K562 (cell line): ENCODE results near the gene SLC43A1. TPM values are rescaled to one million over a fixed set of nuclear protein-coding genes. Genes with fewer than 3 reads are reported as not detected.
A peak's percentile ranks its signal among the peaks of the same experiment; 100 is the strongest.

Source experiments
- ATAC-seq: fragments of 200-7000 bp; cut with Tn5 transposase; 3 replicates; pipeline ENCODE4 v1.9.1; 2020; ENCODE audit warnings: moderate library complexity
- BruUV-seq: library from RNA; stranded (reverse); fragments of 400-500 nt; replicated peaks from 2 replicates; lab custom pipeline; 2021; lab: Mats Ljungman, UMichigan
- CTCF ChIA-PET: fragments of 300-600 bp; formaldehyde crosslinking; extraction: SDS; loops from one replicate; lab custom pipeline; 2021; ENCODE audit warnings: low intra/inter-chr PET ratio; lab: Yijun Ruan, JAX
- POLR2A ChIA-PET: fragments of 300-600, 350-650 bp; sonication (Branson Sonifier 250); formaldehyde crosslinking; extraction: SDS; loops from one replicate; lab custom pipeline; 2021; ENCODE audit warnings: antibody characterized with exemption, inconsistent platforms; lab: Yijun Ruan, JAX
- DNase-seq, 4 experiments: peaks; one replicate each; pipeline versions ENCODE4 v3.0.0 to v3.0.0-alpha.2; 2011 to 2018; ENCODE audit warnings: low spot score in 3 of 4, mixed read lengths in 3 of 4; ENCODE audit errors: extremely low read depth in 1 of 4
- FAIRE-seq: peaks from 2 replicates; lab custom pipeline; 2011; peaks lifted over from hg19 to GRCh38; lab: Jason Lieb, UNC
- H2AFZ ChIP-seq: 2 replicates; pipeline ENCODE4 v1.6.0; 2011; ENCODE audit warnings: low read depth, low read length, control low read depth, inconsistent platforms
- H3K27ac ChIP-seq: fragments of 200-600 bp; 3 replicates; pipeline ENCODE4 v1.8.0; 2011; ENCODE audit warnings: low read depth, mild to moderate bottlenecking, control low read depth, inconsistent platforms, low read length, moderate library complexity, mixed read lengths; ENCODE audit errors: extremely low read depth
- H3K27me3 ChIP-seq, 2 experiments: fragments of 300-600 bp in 1 of 2; 2 replicates in 1 of 2; 3 replicates in 1 of 2; pipeline versions ENCODE4 v1.6.0 to v1.8.0; 2011; ENCODE audit warnings: inconsistent platforms in 2 of 2, low read length in 2 of 2, mild to moderate bottlenecking in 1 of 2, mixed read lengths in 1 of 2, moderate library complexity in 1 of 2; ENCODE audit not compliant: control insufficient read depth in 2 of 2, insufficient read depth in 2 of 2
- H3K36me3 ChIP-seq: fragments of 300-600 bp; 3 replicates; pipeline ENCODE4 v1.8.0; 2011; ENCODE audit warnings: mild to moderate bottlenecking, low read length, inconsistent platforms; ENCODE audit not compliant: control insufficient read depth, insufficient read depth
- H3K4me1 ChIP-seq, 2 experiments: fragments of 200-600 bp in 1 of 2; replicated peaks in 1 of 2; 2 replicates in 1 of 2; 3 replicates in 1 of 2; pipeline versions ENCODE4 v1.5.1 to v1.8.0; 2011; ENCODE audit warnings: inconsistent platforms in 2 of 2, low read length in 2 of 2, mild to moderate bottlenecking in 1 of 2, mixed read lengths in 1 of 2, moderate library complexity in 1 of 2; ENCODE audit not compliant: control insufficient read depth in 2 of 2, insufficient read depth in 2 of 2
- H3K4me2 ChIP-seq: 2 replicates; pipeline ENCODE4 v1.6.1; 2011; ENCODE audit warnings: low read length, control low read depth, inconsistent platforms, mixed read lengths; ENCODE audit not compliant: insufficient read depth
- H3K4me3 ChIP-seq: fragments of 200-600 bp; sonication (generic), shearing (Covaris generic); 2 replicates; pipeline ENCODE4 v1.5.1; 2016; ENCODE audit warnings: control low read depth, inconsistent platforms
- H3K79me2 ChIP-seq: fragments of 200-600 bp; 3 replicates; pipeline ENCODE4 v1.8.0; 2011; ENCODE audit warnings: low read length, inconsistent platforms; ENCODE audit not compliant: control insufficient read depth, insufficient read depth
- H3K9ac ChIP-seq, 2 experiments: 2 replicates each; pipeline versions ENCODE4 v1.6.0 to v1.6.1; 2011; ENCODE audit warnings: low read depth in 2 of 2, low read length in 2 of 2, control low read depth in 1 of 2, inconsistent platforms in 1 of 2, mild to moderate bottlenecking in 1 of 2, mixed read lengths in 1 of 2; ENCODE audit not compliant: insufficient read depth in 1 of 2
- H3K9me1 ChIP-seq: one replicate; pipeline ENCODE4 v1.6.0; 2011; ENCODE audit warnings: inconsistent platforms, mild to moderate bottlenecking, low read length, moderate library complexity; ENCODE audit not compliant: control insufficient read depth, insufficient read depth
- H3K9me3 ChIP-seq: replicated peaks from 2 replicates; pipeline ENCODE4 v1.5.1; 2011; ENCODE audit warnings: low read depth, low read length, inconsistent platforms; ENCODE audit not compliant: control insufficient read depth, insufficient read depth
- H4K20me1 ChIP-seq: replicated peaks from 2 replicates; pipeline ENCODE4 v1.6.1; 2011; ENCODE audit warnings: low read length, inconsistent platforms, mixed read lengths; ENCODE audit not compliant: control insufficient read depth, insufficient read depth
- ESRRA ChIP-seq: fragments of 450-650 bp; IDR thresholded peaks from 2 replicates; pipeline ENCODE4 v1.6.1; 2014; ENCODE audit warnings: low read depth, mild to moderate bottlenecking, moderate library complexity, borderline replicate concordance
- POLR3A ChIP-seq: IDR thresholded peaks from 2 replicates; pipeline ENCODE4 v1.6.1; 2011; ENCODE audit warnings: borderline replicate concordance, mild to moderate bottlenecking, moderate library complexity; ENCODE audit not compliant: insufficient read length, insufficient read depth; ENCODE audit errors: extremely low read depth
- RAD21 ChIP-seq, 2 experiments: fragments of 250-450 bp in 1 of 2; fragments of 450-650 bp in 1 of 2; sonication (Bioruptor Pico) in 1 of 2; formaldehyde crosslinking in 1 of 2; IDR thresholded peaks in 1 of 2; conservative IDR thresholded peaks in 1 of 2; 2 replicates each; pipeline versions ENCODE4 v1.4.0 to v1.8.0; 2020 to 2022; ENCODE audit warnings: mild to moderate bottlenecking in 2 of 2, moderate library complexity in 1 of 2
- ZEB2 ChIP-seq: fragments of 450-650 bp; IDR thresholded peaks from 2 replicates; pipeline ENCODE4 v1.6.1; 2016
- WGBS: fragments of 100-300 bp; shearing (Covaris generic); methylation state at CpG from one replicate; pipeline ENCODE4 v1.1.6; 2016; ENCODE audit warnings: low coverage, mixed read lengths; ENCODE audit not compliant: insufficient coverage; ENCODE audit errors: missing lambda C conversion rate; 5-methylcytosine and 5-hydroxymethylcytosine counted together
- in situ Hi-C: fragments of 300-500 bp; cut with MboI; formaldehyde crosslinking; loops from 4 replicates; pipeline ENCODE4 v1.15.0; 2018; ENCODE audit warnings: inconsistent platforms, mixed read lengths
- intact Hi-C: fragments of 100-400 bp; cut with micrococcal nuclease; formaldehyde crosslinking; loops from 2 replicates; pipeline ENCODE4 v1.14.2; 2022
- polyA plus RNA-seq, 8 experiments: library from polyadenylated mRNA; depleted of rRNA in 4 of 8; stranded (reverse) in 5 of 8; unstranded in 3 of 8; fragments of >200 nt; fragmentation: Nextera tagmentation in 2 of 8; fragmentation: Illumina TruSeq in 1 of 8; extraction: Ambion mirVana in 2 of 8; extraction: Trizol in 1 of 8; gene quantifications; 2 replicates each; pipeline versions ENCODE4 v1.2.1 to v1.2.3, GENCODE V29; 2011 to 2014; ENCODE audit warnings: inconsistent platforms in 1 of 8, missing spikeins in 1 of 8
- total RNA-seq, 7 experiments: library from RNA; depleted of rRNA in 6 of 7; stranded (reverse); fragments of >200 nt in 6 of 7; fragmentation: Illumina TruSeq in 2 of 7; extraction: Trizol in 2 of 7; gene quantifications; 2 replicates each; pipeline versions ENCODE4 v1.2.1 to v1.2.3, GENCODE V29; 2011 to 2021; ENCODE audit warnings: low replicate concordance in 1 of 7
- TF ChIP-seq, protein P1 (sequence below), 3 experiments: IDR thresholded peaks in 2 of 3; conservative IDR thresholded peaks in 1 of 3; 2 replicates each; pipeline ENCODE4 v1.5.1; 2011 to 2012; ENCODE audit warnings: low read length in 3 of 3, mild to moderate bottlenecking in 3 of 3, control low read depth in 2 of 3, improper control_type of control experiment in 1 of 3, inconsistent platforms in 1 of 3, low read depth in 1 of 3, mixed read lengths in 1 of 3, moderate library complexity in 1 of 3; ENCODE audit not compliant: insufficient read depth in 2 of 3
- TF ChIP-seq, protein P2 (sequence below), 2 experiments: fragments of 450-650 bp; formaldehyde crosslinking in 1 of 2; IDR thresholded peaks; 2 replicates each; pipeline versions ENCODE4 v1.4.0 to v1.6.1; 2014 to 2020; ENCODE audit warnings: mild to moderate bottlenecking in 2 of 2, borderline replicate concordance in 1 of 2, low read depth in 1 of 2

Gene SLC43A1
- total and polyA plus RNA-seq, 9 of the 15 experiments (the other 6 are each of a cell fraction or from before 2014, with no cell fraction given), result 2.6 to 41.8 (median 24.6) TPM

DNA sequence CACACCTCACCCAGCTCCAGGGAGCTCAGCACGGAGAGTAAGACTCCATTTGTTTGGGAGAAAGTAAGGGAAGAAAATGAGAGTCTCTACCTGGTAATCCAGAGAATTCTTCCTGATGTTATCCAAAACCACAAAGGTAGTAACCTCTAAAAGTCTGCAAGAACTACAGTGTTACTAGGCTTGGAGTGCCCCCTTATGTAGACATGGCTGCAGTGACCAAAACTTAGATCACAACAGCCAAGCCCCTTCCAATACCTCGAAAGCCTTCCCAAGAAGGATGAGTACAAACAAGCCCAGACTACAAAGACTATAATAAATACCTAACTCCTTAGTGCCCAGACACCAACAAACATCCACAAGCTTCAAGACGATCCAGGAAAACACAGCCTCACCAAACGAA lies 47.1 kb upstream of the SLC43A1 start:
- H4K20me1 ChIP-seq, result no peaks in the 10 kb centered on the region
- no peak overlapping the region for H3K4me2 ChIP-seq
- H2AFZ ChIP-seq, result no peak overlapping the region
- WGBS, result 17% methylated on average over 4 of the region's 4 CpGs
- DNase-seq, result peak in 1 of 4 experiments; percentile 37
- peaks cover 10 to 11% of the 10 kb centered on the region in 2 experiments; a peak in 4 of 5 replicates for H3K4me1 ChIP-seq
- peak overlapping the region in 1 of 2 experiments; percentile 13; a peak in 1 of 4 replicates for H3K9ac ChIP-seq
- no peaks in the 10 kb centered on the region for H3K79me2 ChIP-seq
- no peaks in the 10 kb centered on the region; a peak in 1 of 5 replicates for H3K27me3 ChIP-seq
- no peak overlapping the region for H3K27ac ChIP-seq
- POLR2A ChIA-PET, result interaction anchor here (0.7 kb wide), 1 partner anchor 99 kb away, joined by 3 read pairs; no protein-coding TSS in a partner anchor
- peak; percentile 74 for ATAC-seq
- H3K9me1 ChIP-seq, result no peaks in the 10 kb centered on the region
- BruUV-seq, result no TSS peak
- no peaks in the 10 kb centered on the region for H3K36me3 ChIP-seq
- TF ChIP-seq, protein P1, sequence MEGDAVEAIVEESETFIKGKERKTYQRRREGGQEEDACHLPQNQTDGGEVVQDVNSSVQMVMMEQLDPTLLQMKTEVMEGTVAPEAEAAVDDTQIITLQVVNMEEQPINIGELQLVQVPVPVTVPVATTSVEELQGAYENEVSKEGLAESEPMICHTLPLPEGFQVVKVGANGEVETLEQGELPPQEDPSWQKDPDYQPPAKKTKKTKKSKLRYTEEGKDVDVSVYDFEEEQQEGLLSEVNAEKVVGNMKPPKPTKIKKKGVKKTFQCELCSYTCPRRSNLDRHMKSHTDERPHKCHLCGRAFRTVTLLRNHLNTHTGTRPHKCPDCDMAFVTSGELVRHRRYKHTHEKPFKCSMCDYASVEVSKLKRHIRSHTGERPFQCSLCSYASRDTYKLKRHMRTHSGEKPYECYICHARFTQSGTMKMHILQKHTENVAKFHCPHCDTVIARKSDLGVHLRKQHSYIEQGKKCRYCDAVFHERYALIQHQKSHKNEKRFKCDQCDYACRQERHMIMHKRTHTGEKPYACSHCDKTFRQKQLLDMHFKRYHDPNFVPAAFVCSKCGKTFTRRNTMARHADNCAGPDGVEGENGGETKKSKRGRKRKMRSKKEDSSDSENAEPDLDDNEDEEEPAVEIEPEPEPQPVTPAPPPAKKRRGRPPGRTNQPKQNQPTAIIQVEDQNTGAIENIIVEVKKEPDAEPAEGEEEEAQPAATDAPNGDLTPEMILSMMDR (IDR thresholded peaks at IDR 0.05 in 2 of 3, conservative IDR thresholded peaks at IDR 0.05 in 1 of 3; ENCODE audit: insufficient read depth in 2 of 3, low read depth in 1 of 3, low read length in 3 of 3), result peak; percentile 28 to 54 (median 51); a peak in 4 of 6 replicates
- TF ChIP-seq ESRRA, result peak; percentile 31; the same call in 1 of the 2 replicates
- peak; percentile 35; the same call in 1 of the 2 replicates for TF ChIP-seq ZEB2
- TF ChIP-seq, protein P2, sequence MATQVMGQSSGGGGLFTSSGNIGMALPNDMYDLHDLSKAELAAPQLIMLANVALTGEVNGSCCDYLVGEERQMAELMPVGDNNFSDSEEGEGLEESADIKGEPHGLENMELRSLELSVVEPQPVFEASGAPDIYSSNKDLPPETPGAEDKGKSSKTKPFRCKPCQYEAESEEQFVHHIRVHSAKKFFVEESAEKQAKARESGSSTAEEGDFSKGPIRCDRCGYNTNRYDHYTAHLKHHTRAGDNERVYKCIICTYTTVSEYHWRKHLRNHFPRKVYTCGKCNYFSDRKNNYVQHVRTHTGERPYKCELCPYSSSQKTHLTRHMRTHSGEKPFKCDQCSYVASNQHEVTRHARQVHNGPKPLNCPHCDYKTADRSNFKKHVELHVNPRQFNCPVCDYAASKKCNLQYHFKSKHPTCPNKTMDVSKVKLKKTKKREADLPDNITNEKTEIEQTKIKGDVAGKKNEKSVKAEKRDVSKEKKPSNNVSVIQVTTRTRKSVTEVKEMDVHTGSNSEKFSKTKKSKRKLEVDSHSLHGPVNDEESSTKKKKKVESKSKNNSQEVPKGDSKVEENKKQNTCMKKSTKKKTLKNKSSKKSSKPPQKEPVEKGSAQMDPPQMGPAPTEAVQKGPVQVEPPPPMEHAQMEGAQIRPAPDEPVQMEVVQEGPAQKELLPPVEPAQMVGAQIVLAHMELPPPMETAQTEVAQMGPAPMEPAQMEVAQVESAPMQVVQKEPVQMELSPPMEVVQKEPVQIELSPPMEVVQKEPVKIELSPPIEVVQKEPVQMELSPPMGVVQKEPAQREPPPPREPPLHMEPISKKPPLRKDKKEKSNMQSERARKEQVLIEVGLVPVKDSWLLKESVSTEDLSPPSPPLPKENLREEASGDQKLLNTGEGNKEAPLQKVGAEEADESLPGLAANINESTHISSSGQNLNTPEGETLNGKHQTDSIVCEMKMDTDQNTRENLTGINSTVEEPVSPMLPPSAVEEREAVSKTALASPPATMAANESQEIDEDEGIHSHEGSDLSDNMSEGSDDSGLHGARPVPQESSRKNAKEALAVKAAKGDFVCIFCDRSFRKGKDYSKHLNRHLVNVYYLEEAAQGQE (IDR thresholded peaks at IDR 0.05; ENCODE audit: borderline replicate concordance), result peak; percentile 52; the same call in 1 of the 2 replicates
- TF ChIP-seq, protein P2 (CRISPR knock-in tag; IDR thresholded peaks at IDR 0.05; ENCODE audit: low read depth), result no peak
- peak in 1 of 2 experiments; percentile 72; a peak in 3 of 4 replicates for TF ChIP-seq RAD21 (CRISPR knock-in tag; conservative IDR thresholded peaks at IDR 0.05 in 1 of 2, IDR thresholded peaks at IDR 0.05 in 1 of 2)
- no peak for TF ChIP-seq POLR3A
- in situ Hi-C loops (no loop called here), intact Hi-C loops (loop anchor here (1.0 to 10.0 kb wide), 4 partner anchors 31 to 242 kb away; no protein-coding TSS in a partner anchor)
- no peaks in the 10 kb centered on the region for H3K9me3 ChIP-seq
- H3K4me3 ChIP-seq, result no peak overlapping the region
- CTCF ChIA-PET, result interaction anchor here (0.7 kb wide), 1 partner anchor 36 kb away, joined by 4 read pairs; no protein-coding TSS in a partner anchor
- no peak for FAIRE-seq
